Daoy (cell line): ENCODE measurements around the gene IFT25. TPM values are rescaled to one million over a fixed set of nuclear protein-coding genes. Genes with fewer than 3 reads are reported as not detected.

Source experiments
- DNase-seq: peaks from one replicate; pipeline ENCODE4 v3.0.0-alpha.2; 2015; ENCODE audit warnings: low read depth
- total RNA-seq: library from RNA; depleted of rRNA; stranded (reverse); fragments of >200 nt; shearing (Covaris generic); gene quantifications from 2 replicates; pipeline ENCODE4 v1.2.3, GENCODE V29; 2014

IFT25 gene
- total RNA-seq, 1 experiment from 2014 or later = 57.0 TPM

DNA sequence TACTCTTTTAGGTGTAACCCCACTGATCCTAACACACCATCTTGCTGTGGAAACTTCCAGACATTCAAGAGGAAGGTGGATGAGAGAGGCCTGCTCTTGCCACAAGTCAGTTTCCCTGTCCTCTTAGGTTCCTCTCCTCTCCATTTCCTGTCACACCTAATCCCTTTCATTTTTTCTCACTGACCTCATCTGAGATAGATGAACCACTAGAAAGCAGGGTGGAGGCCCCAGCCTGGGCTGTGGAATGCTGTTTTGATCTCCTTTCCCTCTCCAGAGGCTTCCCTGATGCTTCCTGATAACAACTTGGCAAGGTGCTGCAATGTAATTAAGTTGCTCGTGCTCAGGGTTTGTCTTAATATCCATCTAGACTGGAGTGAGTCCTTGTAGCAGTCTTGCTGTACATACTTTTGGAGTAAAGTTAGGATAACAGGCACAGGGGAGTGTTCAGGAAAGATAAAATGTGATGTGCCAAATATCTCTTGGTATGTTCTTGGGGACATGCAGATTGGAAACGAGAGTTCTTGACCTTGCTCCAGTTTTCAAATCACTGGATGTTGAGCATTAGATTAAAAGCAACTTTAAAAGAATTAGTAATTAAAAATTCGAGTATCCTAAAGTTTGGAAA is 11.8 kb upstream of the IFT25 start:
- peak; percentile 67 for DNase-seq

DNA sequence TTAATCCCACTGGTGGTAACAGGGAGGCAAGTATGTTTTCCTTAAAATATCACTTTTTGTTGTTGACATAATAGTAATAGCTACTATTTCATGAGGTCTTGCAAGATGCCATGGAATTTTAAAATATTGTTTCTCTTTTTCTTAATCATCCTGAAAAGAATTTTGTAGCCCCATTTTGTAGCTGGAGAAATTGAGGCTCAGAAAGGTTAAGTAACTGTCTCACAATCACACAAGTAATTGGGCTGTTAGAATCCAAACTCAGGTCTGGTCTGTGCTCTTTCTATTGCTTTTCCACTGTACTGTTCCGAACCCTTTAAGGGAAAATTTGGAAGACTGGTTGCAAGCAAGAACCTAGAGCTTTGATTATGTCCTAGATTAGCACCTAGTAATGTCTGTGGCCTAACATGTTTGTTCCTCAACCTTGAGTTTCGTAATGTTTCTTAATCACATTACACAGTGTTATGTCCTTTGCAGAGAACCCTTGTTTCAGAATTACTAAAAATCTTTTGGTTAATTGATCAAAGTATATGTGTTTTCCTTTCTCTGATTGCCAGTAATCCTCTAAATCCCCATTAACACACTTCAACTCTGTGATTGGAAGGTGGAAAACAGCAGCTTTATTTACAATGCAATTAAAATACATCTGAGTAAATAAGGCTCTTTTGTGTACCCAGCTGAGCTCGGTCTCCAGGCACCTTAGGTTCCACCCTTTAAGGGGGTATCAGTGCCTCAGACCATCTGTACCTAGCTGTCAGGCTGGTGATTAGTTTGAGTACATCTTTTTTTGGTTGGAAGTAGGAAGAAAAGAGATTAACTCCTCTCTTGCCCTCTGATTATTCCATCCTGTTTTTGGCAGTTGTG is 11.0 kb upstream of the IFT25 start:
- no peak for DNase-seq

DNA sequence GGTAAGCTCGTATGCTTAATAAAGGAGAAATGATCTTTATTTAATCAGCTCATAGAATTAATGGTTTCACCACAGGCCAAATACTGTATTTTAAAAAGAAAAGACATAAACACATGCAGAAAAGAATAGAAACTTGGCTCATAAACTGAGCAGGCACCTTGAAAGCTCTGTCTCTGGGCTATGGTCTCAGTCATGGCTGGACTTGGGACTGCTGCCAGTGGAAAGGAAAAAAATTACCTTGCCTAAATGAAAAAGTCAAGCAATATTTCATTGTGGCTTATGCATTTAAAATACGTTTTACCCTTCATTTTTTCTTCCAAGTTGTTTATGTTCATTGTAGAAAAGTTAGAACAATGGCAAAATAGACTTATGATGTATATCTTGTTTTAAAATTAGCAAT is 8.6 kb upstream of the IFT25 start:
- DNase-seq = no peak

DNA sequence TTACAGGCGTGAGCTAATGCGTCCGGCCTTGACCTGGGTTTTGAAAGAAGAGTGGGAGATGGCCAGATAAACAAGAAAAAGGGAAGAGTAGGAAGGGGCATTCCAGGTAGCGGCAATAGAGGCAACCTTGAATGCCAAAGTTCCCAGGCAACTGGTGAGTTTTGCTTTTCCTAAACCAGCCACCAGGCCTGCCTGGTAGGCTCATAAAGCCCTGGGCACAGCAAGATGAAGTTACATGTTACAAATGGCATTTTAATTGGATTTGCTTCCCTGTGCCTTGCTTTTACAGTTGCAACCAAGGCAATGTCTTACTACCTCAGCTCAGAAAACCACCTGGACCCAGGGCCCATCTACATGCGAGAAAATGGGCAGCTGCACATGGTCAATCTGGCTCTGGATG is 6.2 kb upstream of the IFT25 start:
- no peak for DNase-seq

DNA sequence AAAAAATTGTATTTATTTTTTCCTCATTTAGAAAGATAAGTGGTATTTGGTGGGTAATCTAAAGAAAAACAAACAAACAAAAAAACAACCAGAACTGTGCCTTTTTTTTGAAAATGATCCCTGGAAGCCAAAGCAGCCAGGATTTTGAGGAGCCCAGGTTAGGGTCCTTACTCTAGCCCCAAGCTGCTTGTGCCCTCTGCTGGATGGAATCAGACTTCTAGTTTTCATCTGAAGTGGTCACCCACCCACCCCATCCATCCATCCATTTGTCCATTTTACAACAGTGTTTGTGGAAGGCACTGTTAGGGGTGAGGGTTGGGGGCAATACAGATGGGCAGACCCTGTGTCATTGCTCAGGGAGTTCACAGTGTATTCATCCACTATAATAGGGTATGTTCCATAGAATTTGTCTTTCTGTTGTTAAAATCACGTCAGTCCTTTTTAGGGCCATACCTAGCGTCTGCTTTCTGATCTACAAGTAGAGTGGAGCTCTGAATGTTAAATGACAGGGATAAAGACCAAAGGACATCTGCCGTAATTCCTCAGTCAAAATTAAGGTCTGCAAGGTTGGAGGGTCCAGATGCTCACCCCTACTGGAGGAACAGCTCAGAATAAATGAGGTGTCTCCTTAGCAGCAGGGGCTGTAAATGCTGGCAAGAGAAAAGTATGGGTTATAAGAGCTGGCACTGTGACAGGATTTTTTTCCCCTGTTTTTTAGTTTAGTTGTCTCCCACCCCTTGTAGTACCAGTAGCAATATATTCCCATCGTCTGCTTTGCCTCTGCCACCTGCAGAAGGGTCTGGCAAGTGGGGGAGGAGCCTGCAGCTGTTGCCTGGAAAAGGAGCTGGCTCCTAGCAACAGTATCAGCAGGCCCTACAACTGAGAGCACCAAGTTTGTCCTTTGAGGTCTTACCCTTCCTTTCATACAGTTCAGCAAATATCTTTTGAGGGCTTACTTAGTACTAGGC is 3.8 kb upstream of the IFT25 start:
- peak; percentile 41 for DNase-seq

DNA sequence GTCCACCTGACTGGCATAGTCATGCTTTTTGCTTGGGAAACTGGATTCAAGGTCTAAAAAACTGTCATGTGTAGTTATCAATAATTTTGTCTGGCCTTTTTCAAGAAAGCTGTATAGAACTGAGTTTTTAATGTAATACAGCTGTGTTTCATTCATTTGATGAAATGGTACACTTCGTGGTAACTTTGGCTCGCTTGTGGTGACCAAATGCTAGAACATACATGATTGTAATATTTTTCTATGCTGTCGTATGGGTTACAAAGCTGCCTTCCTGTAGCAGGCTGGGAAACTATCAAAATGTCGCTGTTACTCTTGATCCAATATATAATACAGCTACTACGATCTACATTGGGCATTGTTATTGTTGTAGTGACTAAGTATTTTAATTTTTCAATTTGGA is 2.8 kb upstream of the IFT25 start:
- DNase-seq = no peak

DNA sequence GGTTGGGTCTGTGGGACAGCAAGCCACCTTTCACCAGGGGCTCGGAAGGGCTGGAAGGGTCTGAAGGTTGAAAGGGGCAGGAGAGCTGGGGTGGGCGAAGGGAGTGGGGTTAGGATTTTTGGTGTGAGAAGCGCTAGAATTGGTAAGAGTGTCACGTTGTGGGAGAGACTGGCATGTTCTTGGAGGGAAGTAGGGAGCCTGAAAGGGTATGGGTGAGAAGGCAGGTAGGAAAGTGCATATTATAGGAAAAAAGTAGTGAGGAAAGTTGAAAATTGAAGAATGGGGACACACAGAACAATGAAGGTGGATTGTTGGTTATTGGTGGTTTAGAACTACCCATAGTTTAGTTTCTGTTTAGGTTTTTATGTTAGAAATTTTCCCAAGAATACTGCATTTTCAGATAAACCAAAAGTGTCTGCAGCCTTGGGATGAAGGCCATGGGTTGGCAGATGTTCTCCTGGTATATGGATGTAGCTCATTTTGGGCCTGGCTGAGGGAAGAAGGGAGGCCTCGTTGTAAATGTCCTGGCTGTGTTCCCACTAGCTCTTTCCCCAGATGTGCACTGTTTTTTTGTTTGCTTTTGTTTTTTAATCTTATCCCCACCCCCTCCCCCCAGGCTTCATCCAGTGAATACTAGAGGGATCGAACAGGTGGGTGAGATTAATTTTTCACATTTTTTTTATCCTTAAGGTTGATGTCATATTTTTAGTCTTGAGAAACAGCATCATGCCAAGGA is 1.8 kb upstream of the IFT25 start:
- no peak for DNase-seq

DNA sequence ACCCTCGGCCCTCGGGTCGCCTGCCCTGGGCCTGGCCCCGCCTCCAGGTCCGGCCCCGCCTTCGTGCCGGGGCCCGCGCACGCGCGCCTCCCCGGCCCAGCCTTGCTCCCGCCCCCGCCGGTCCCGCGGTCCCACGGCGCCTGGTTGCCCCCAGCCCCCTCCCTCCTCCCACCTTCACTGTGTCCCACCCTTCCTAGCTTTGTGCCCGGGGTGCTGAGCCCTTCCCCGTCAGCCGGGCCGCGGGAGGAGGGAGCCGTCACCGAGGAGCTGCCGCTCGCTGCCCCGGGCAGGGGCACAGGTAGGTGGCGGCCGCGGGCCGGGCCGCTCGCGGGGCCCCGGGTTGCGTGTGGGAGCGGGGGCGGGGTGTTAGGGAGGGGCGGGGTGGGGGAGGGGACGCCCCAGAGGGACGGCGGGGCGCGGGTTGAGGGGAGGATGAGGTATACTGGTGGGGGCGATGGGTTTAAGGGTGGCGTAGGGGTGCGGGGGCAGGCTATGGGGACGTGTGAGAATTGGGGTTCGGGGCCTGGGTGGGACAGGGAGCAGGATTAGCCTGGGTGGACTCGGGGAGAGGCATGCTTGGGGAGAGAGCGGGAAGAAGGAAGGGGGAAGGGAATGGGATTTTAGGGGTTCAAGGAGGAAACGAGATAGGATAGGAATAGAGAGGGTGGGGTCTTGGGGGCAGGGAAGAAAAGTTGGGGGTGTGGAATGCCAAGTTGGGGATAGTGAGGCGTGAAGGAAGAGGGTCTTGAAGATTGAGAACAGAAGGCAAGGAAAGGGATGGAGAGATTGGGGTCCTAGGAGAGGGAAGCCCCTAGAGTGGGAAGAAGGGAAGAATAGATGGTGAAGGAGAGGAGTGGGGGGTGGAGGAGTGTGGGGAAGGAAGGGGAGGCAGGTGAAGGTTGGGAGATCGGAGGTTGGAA is 1.0 kb upstream of the IFT25 start, which contains the start of gene LRRC42:
TSS of gene LRRC42 (plus strand) at position 99 of the 920 bp plus-strand sequence. CDS start 5,650 bp downstream, outside the sequence.
- DNase-seq = no peak

DNA sequence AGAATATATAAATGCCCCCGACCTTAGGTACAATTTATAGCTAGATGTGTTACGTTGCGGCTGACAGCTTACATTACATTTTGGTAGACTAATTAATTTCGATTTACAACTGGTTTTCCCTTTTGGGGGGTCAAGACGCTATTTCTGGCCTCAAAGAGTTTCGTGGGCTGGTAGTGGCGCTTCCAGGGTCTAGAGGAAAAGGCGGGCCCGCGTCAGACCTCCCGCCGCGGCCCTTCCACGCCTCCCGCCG is 391 bp downstream of the IFT25 start:
- DNase-seq = no peak

DNA sequence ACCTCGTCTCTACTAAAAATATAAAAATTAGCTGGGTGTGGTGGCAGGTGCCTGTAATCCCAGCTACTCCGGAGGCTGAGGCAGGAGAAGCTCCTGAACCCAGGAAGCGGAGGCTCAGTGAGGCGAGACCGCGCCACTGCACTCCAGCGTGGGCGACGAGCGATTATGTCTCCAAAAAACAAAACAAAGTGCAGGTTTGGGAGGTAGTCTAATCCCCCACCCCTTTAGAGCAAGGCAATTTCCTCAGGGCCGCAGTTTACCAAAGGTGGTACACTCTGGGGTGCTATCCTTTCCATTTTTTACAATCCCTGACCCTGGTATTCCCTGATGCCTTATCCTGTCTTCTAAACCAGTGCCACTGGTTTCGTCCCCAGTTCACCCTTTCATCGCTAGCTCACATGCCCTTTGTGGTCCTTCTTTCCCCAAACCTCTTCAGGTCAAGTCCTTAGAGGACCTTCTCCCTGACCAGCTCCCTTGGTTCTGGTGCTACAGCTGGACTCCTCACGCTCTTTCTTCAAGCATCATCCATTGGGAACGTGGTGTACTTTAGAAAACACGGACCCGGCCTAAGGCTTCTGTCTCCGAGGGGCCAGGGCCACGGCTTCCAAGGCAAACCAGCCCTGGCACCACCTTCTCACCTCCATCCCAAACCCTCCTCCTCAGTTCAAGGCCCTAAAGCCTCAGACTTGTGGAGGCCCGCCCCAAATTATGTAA is 873 bp downstream of the IFT25 start:
- DNase-seq = peak; percentile 19

DNA sequence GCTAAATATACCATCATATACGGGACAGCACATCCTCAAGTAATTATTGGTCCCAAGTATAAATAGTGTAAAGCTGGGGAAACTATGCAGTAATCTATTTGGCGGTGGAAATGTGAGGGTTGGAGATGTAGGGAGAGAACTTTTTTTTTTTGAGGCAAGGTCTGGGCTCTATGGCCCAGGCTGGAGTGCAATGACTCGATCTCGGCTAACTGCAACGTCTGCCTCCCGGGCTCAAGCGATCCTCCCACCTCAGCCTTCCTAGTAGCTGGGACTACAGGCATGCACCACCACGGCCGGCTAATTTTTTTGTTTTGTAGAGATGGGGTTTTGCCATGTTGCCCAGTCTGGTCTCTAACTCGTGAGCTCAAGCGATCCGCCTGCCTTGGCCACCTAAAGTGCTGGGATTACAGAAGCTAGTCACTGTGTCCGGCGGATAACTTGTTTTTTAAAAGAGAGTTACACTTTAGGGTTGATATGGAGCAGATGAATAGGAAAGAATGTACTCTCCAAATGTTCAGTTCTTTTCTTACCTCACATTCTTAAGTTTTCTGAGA is 1.9 kb downstream of the IFT25 start:
- no peak for DNase-seq

DNA sequence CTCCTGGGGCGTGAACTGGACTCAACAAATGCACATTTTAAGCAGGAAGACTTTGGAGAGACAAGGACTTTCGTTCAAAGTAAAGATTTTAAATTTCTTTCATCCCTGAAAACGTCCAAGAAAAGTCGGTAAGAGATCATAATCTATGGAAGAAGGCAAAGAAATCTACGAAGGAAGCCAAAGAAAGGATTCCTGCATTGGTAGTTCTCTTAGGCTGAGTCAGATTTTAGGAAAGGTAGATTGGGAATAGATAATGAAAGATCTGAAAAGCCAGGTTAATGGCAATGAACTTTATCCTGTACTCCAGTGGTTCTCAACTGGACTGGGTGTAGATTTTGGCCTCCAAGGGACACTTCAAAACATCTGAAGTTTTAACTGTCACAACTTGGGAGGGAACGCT is 2.4 kb downstream of the IFT25 start:
- no peak for DNase-seq

DNA sequence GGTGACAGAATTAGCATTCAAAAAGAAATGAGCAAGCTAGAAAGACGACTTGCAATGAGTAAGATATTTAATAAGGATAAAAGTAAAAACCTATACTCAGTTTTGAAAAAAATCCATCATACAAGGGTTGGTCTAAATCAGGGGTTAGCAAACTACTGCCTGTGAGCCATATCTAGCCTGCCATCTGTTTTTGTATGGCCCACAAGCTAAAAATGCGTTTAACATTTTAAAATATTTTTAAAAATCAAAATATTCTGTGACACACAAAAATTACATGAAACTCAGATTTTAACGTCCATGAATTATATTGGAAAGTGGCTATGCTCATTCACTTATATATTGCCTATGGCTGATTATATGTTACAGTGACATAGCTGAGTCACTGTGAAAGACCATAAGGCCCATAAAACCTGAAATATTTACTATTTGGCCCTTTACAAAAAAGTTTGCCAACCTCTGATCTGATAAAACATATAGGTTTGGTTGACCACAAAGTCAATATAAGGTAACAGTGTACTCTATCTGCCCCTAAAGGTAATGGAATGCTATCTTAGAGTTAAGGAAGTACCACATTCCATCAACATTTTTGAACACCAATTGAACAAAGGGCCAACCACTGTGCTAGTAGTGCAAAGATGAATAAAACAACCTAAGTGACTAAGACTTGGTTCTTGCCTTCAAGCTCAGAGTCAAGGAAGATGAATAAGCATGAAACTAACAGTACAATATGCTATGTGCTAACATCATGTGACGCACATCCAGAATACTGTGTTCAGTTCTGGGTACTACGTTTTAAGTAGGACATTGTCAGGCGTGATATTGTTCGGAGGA is 3.2 kb downstream of the IFT25 start:
- no peak for DNase-seq

DNA sequence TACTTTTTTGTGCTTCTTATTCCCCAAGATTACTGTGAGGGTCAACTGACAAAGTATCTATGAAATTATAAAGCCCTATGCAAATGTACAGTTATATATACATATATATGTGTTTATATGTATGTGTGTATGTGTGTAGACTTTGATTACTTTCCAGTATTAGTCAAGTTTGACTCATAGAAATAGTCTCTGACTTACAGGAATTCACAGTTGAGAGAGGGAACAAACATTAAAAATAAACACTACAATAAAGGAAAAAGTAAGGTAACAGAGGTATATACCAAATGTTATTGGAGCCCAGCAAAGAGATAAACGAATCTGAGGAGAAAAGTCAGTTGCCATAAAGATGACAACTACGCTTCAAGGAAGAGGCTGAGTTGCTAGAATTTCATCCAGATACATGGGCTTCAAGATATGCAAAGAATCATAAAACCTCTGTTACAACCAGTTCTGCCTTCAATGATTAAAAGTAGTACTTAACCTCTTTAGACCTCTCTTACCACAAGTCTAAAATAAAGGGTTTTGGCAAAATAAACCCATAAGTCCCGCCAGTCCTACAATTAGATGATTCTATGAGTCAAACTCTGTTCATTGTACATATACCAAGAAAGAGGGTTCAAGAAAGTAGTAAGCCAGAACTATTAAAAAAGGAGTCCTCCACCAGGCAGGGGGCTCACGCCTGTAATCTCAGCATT is 7.2 kb downstream of the IFT25 start:
- DNase-seq = no peak

DNA sequence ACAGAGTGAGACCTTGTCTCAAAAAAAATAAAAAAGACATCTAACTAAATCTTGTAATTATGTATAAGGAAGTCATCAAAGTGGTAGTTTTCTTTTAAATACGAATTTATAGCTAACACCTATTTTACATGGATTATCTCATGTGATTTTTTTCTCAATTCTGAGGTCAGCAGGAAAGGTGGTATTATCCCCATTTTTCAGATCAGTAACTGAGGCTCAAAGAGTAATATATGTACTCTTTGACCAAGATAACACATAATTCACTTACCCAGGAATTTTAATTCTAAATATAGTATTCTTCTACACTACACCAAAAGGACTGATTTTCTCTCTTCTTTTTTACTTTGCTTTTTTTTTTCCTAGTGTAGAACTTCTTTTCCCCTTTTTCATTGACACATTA is 9.1 kb downstream of the IFT25 start:
- no peak for DNase-seq

DNA sequence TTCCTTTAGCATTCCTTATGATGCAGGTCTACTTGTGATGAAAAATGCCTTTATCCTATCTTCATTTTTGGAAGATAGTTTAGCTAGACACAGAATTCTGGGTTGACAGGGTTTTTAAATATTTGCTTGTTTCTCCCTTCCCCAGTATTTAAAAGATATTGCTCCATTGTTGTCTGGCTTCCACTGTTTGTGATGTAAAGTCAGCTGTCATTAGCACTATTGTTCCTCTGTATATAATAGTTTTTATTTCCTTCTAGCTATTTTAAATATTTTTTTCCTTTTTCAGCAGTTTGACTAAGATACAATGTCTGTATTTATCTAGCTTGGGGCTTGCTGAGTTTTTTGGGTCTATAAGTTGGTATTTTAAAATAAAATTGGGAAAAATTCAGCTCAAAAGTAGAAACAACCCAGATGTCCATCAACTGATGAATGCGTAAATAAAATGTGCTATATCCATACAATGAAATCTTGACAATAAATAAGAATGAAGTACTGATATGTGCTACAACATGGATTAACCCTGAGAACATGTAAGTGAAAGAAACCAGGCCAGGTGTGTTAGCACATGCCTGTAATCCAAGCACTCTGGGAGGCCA is 11.2 kb downstream of the IFT25 start:
- DNase-seq = no peak

DNA sequence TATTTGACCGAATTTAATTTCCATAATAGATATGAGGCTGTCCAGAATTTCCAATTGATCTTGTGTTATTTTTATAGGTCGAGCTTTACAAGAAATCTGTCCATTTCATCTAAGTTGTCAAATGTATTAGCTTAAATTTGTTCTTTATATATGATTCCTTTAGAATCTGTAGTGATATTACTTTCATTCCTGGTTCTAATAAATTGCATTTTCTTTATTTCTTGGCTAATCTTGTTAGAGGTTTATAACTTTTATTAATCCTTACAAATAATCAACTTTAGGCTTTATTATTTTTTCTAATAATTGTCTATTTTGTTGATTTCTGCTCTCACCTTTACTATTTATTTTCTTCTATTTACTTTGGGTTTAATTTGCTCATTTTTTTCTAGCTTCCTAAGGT is 14.0 kb downstream of the IFT25 start:
- no peak for DNase-seq

DNA sequence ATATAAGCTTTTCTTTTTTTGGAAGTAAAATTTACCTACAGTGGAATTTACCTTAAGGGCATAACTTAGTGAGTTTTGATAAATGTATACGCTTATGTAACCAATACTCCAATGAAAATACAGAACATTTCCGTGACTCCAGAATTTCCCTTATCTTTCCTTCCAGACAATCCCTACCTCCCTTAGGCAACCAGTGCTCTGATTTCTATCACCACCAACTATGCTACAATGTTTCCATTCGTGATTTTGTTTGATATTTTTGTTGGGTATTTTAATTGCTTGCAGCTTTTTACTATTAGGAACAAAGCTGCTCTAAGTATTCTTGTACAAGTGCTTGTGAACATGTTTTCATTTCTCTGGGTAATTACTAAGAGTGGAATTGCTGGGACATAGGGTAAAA is 14.6 kb downstream of the IFT25 start:
- DNase-seq = no peak
